Mesenchymal stem cell (in vitro differentiated cells and primary cell): ENCODE results near the gene ARHGDIG.
"Not testable (repeated sequence)": the region's sequence is repeated elsewhere in the genome, so short reads cannot be mapped to it uniquely, and the experiment has no call there.

Source experiments
- DNase-seq: peaks from one replicate; pipeline ENCODE4 v3.0.0-alpha.2; 2013
- H2AFZ ChIP-seq: one replicate; pipeline ENCODE4 v1.6.1; 2013; ENCODE audit warnings: low read depth, mild to moderate bottlenecking, control low read depth, inconsistent platforms, low read length, moderate library complexity
- H2AK5ac ChIP-seq: 2 replicates; pipeline ENCODE4 v1.6.1; 2013; ENCODE audit warnings: low read length, moderate library complexity, mild to moderate bottlenecking, inconsistent platforms; ENCODE audit not compliant: severe bottlenecking
- H2BK120ac ChIP-seq: one replicate; pipeline ENCODE4 v1.6.1; 2013; ENCODE audit warnings: low read depth, mild to moderate bottlenecking, inconsistent platforms, low read length, moderate library complexity
- H2BK12ac ChIP-seq, 2 experiments: one replicate each; pipeline ENCODE4 v1.6.1; 2013; ENCODE audit warnings: inconsistent platforms in 2 of 2, low read length in 2 of 2, mild to moderate bottlenecking in 2 of 2, moderate library complexity in 2 of 2, control low read depth in 1 of 2
- H2BK15ac ChIP-seq: one replicate; pipeline ENCODE4 v1.6.1; 2013; ENCODE audit warnings: mild to moderate bottlenecking, low read depth, inconsistent platforms; ENCODE audit not compliant: poor library complexity, severe bottlenecking
- H2BK5ac ChIP-seq: 2 replicates; pipeline ENCODE4 v1.6.1; 2013; ENCODE audit warnings: low read depth, mild to moderate bottlenecking, low read length, control low read depth, inconsistent platforms; ENCODE audit not compliant: poor library complexity, severe bottlenecking
- H3K14ac ChIP-seq, 2 experiments: one replicate each; pipeline ENCODE4 v1.6.1; 2013; ENCODE audit warnings: inconsistent platforms in 2 of 2, low read length in 2 of 2, control low read depth in 1 of 2, mild to moderate bottlenecking in 1 of 2, moderate library complexity in 1 of 2
- H3K18ac ChIP-seq, 2 experiments: one replicate each; pipeline ENCODE4 v1.6.1; 2013; ENCODE audit warnings: inconsistent platforms in 2 of 2, low read length in 2 of 2, control low read depth in 1 of 2, low read depth in 1 of 2, mild to moderate bottlenecking in 1 of 2
- H3K23ac ChIP-seq, 2 experiments: one replicate each; pipeline ENCODE4 v1.6.1; 2013; ENCODE audit warnings: inconsistent platforms in 2 of 2, low read length in 2 of 2, mild to moderate bottlenecking in 2 of 2, moderate library complexity in 2 of 2, control low read depth in 1 of 2
- H3K27ac ChIP-seq: 2 replicates; pipeline ENCODE4 v1.5.1; 2013; ENCODE audit warnings: mild to moderate bottlenecking, moderate library complexity, low read length, control low read depth, inconsistent platforms; ENCODE audit not compliant: poor library complexity, severe bottlenecking
- H3K27me3 ChIP-seq, 2 experiments: 2 replicates each; pipeline versions ENCODE4 v1.6.1 to v1.7.0; 2013; ENCODE audit warnings: low read length in 2 of 2, mild to moderate bottlenecking in 2 of 2, moderate library complexity in 2 of 2, control low read depth in 1 of 2, inconsistent platforms in 1 of 2; ENCODE audit not compliant: control insufficient read depth in 1 of 2, insufficient read depth in 1 of 2
- H3K36me3 ChIP-seq, 2 experiments: 2 replicates each; pipeline versions ENCODE4 v1.6.1 to v1.7.0; 2013; ENCODE audit warnings: low read length in 2 of 2, control low read depth in 1 of 2, inconsistent platforms in 1 of 2, low read depth in 1 of 2, mild to moderate bottlenecking in 1 of 2; ENCODE audit not compliant: insufficient read depth in 2 of 2, control insufficient read depth in 1 of 2
- H3K4ac ChIP-seq, 2 experiments: one replicate each; pipeline ENCODE4 v1.6.1; 2013; ENCODE audit warnings: inconsistent platforms in 2 of 2, low read length in 2 of 2, mild to moderate bottlenecking in 2 of 2, moderate library complexity in 2 of 2, control low read depth in 1 of 2, low read depth in 1 of 2
- H3K4me1 ChIP-seq: 2 replicates; pipeline ENCODE4 v1.6.1; 2013; ENCODE audit warnings: low read depth, low read length, control low read depth; ENCODE audit not compliant: control insufficient read depth, insufficient read depth
- H3K4me2 ChIP-seq: 2 replicates; pipeline ENCODE4 v1.6.1; 2013; ENCODE audit warnings: low read length, mild to moderate bottlenecking, inconsistent platforms; ENCODE audit not compliant: poor library complexity, severe bottlenecking
- H3K4me3 ChIP-seq, 2 experiments: 2 replicates each; pipeline versions ENCODE4 v1.5.1 to v1.7.0; 2013; ENCODE audit warnings: low read length in 2 of 2, mild to moderate bottlenecking in 2 of 2, control low read depth in 1 of 2, low read depth in 1 of 2; ENCODE audit not compliant: insufficient read depth in 1 of 2
- H3K79me1 ChIP-seq: replicated peaks from 2 replicates; pipeline ENCODE4 v1.6.1; 2013; ENCODE audit warnings: mild to moderate bottlenecking, control low read depth, low read length, inconsistent platforms; ENCODE audit not compliant: poor library complexity, severe bottlenecking
- H3K9ac ChIP-seq: 2 replicates; pipeline ENCODE4 v1.7.0; 2013; ENCODE audit warnings: mild to moderate bottlenecking, low read length, moderate library complexity
- H3K9me3 ChIP-seq: 2 replicates; pipeline ENCODE4 v1.7.0; 2013; ENCODE audit warnings: mild to moderate bottlenecking, low read length; ENCODE audit not compliant: control insufficient read depth
- H4K8ac ChIP-seq: one replicate; pipeline ENCODE4 v1.6.1; 2013; ENCODE audit warnings: inconsistent platforms, mild to moderate bottlenecking, low read length, moderate library complexity
- H4K91ac ChIP-seq: one replicate; pipeline ENCODE4 v1.6.1; 2013; ENCODE audit warnings: mild to moderate bottlenecking, low read length, inconsistent platforms
- WGBS: methylation state at CpG from one replicate; pipeline ENCODE4 v1.1.7; 2013; ENCODE audit warnings: mixed read lengths; 5-methylcytosine and 5-hydroxymethylcytosine counted together

Gene ARHGDIG

GRCh38 chr16:265711-266110 lies 14.7 kb upstream of the ARHGDIG start:
- H3K27ac ChIP-seq, result no peak overlapping the region
- WGBS, result 86% methylated on average over 12 of the region's 12 CpGs
- no peak overlapping the region for H3K14ac ChIP-seq
- no peak overlapping the region for H3K4me2 ChIP-seq
- H3K79me1 ChIP-seq, result no peaks in the 10 kb centered on the region
- H2BK5ac ChIP-seq, result no peak overlapping the region
- no peaks in the 10 kb centered on the region for H3K9me3 ChIP-seq
- H3K4me3 ChIP-seq, result no peak overlapping the region
- DNase-seq, result no peak
- no peak overlapping the region for H2AFZ ChIP-seq
- H3K4me1 ChIP-seq, result peaks cover 3% of the 10 kb centered on the region
- H3K18ac ChIP-seq, result no peak overlapping the region
- H2BK12ac ChIP-seq, result no peak overlapping the region
- H3K27me3 ChIP-seq, result peaks cover 0 to 16% of the 10 kb centered on the region in 2 experiments
- peaks cover 37 to 54% of the 10 kb centered on the region in 2 experiments for H3K36me3 ChIP-seq
- H3K9ac ChIP-seq, result no peak overlapping the region
- H4K91ac ChIP-seq, result peak overlapping the region; percentile 24
- H4K8ac ChIP-seq, result no peak overlapping the region
- no peak overlapping the region for H2AK5ac ChIP-seq
- H2BK15ac ChIP-seq, result no peak overlapping the region
- no peak overlapping the region for H3K23ac ChIP-seq
- H3K4ac ChIP-seq, result no peak overlapping the region
- no peak overlapping the region for H2BK120ac ChIP-seq

- Histone ChIP-seq H3K4ac (no peak overlapping the region), H3K4me2 (no peak overlapping the region), H2AK5ac (no peak overlapping the region), H3K79me1 (no peaks in the 10 kb centered on the region), H3K9me3 (no peaks in the 10 kb centered on the region), H3K4me1 (peaks cover 3% of the 10 kb centered on the region), H3K27me3 (peaks cover 0 to 22% of the 10 kb centered on the region in 2 experiments), H3K9ac (no peak overlapping the region), H4K8ac (peak overlapping the region; percentile 24), H3K4me3 (no peak overlapping the region), H4K91ac (peak overlapping the region; percentile 52), H3K18ac (no peak overlapping the region), H2BK120ac (no peak overlapping the region), H2BK15ac (no peak overlapping the region), H3K36me3 (peaks cover 30 to 46% of the 10 kb centered on the region in 2 experiments), H3K23ac (no peak overlapping the region), H2AFZ (no peak overlapping the region), H3K14ac (no peak overlapping the region), H3K27ac (no peak overlapping the region), H2BK12ac (no peak overlapping the region), H2BK5ac (no peak overlapping the region)
- no peak for DNase-seq
- 91% methylated on average over 25 of the region's 25 CpGs for WGBS
These were observed 13.9 kb upstream of the ARHGDIG start for GRCh38 chr16:266258-267164.

GRCh38 chr16:267562-267961 lies 12.8 kb upstream of the ARHGDIG start:
- H3K4me2 ChIP-seq, H3K79me1 ChIP-seq, H4K91ac ChIP-seq, H3K4ac ChIP-seq, H3K4me1 ChIP-seq, H3K4me3 ChIP-seq, H2AK5ac ChIP-seq, H4K8ac ChIP-seq, H3K23ac ChIP-seq, H2BK15ac ChIP-seq, DNase-seq, H2BK5ac ChIP-seq, H3K18ac ChIP-seq, H2BK120ac ChIP-seq, H2BK12ac ChIP-seq, H3K9ac ChIP-seq, H3K9me3 ChIP-seq, H2AFZ ChIP-seq, H3K27ac ChIP-seq: not testable (repeated sequence)
- 95% methylated on average over 17 of the region's 17 CpGs for WGBS
- Histone ChIP-seq H3K27me3 (peaks cover 0 to 25% of the 10 kb centered on the region in 2 experiments), H3K36me3 (peaks cover 20 to 35% of the 10 kb centered on the region in 2 experiments), H3K14ac (peak overlapping the region in 1 of 2 experiments; percentile 59)

DNA sequence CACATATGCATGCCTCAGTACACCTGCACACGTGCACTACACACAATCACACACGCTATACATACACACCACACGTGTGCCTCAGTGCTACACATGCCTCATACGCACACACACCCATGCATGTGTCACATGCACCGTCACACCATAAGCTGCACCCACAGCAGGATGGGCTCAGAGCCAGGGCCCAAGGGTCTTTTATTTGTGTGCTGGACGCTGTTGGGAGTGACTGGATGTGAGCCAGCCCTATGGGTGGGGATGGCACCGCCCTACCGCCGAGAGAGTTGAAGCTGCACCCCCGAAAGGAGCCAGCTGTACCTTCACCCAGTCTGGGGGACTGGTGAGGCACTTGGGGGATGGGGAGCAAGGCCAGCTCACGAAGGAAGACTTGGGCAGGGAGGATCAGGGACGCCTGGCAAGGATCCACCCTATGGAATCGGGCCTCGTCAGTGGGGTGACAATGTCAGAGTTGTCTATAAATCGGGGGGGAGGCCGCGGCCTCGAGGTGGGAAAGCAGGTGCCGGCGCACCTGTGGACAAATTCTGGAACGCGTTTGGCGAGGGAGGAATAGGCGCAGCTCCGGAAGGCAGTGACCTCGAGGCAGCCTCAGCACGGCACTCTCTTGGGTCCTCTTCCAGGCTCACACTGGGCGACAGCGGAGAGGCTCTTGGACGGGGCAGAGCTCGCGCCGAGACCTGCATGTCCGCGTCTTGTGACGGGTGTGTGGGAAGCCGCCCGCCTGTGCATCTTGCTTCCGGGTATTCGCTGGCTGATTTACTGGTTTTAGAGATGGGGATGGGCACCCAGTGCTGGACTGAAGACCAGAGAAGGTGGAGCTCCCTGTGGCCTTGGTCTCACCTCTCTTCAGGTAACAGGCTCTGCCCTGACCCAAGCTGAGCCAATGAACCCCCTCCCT lies 12.0 kb upstream of the ARHGDIG start:
- H3K4me3 ChIP-seq, result no peak overlapping the region
- H2AK5ac ChIP-seq, result no peak overlapping the region
- no peak overlapping the region for H2BK120ac ChIP-seq
- no peaks in the 10 kb centered on the region for H3K9me3 ChIP-seq
- no peak overlapping the region for H2BK5ac ChIP-seq
- H3K36me3 ChIP-seq, result peaks cover 15 to 29% of the 10 kb centered on the region in 2 experiments
- no peak overlapping the region for H3K4ac ChIP-seq
- no peak for DNase-seq
- H2AFZ ChIP-seq, result no peak overlapping the region
- H3K9ac ChIP-seq, result no peak overlapping the region
- H3K4me1 ChIP-seq, result peaks cover 4% of the 10 kb centered on the region
- H3K27ac ChIP-seq, result no peak overlapping the region
- no peak overlapping the region for H2BK15ac ChIP-seq
- H4K8ac ChIP-seq, result no peak overlapping the region
- H3K18ac ChIP-seq, result no peak overlapping the region
- 88% methylated on average over 39 of the region's 40 CpGs for WGBS
- H3K79me1 ChIP-seq, result no peaks in the 10 kb centered on the region
- no peak overlapping the region for H3K14ac ChIP-seq
- H2BK12ac ChIP-seq, result no peak overlapping the region
- no peak overlapping the region for H3K23ac ChIP-seq
- no peak overlapping the region for H3K4me2 ChIP-seq
- no peak overlapping the region for H4K91ac ChIP-seq
- peaks cover 4 to 32% of the 10 kb centered on the region in 2 experiments for H3K27me3 ChIP-seq
